ENCODE results near the gene HELLS. TPM values are rescaled to one million over a fixed set of nuclear protein-coding genes. Genes with fewer than 3 reads are reported as not detected.
"Not testable (repeated sequence)": the region's sequence is repeated elsewhere in the genome, so short reads cannot be mapped to it uniquely, and the experiment has no call there.

Gene HELLS
- total and polyA plus RNA-seq, 3 experiments from 2014 or later, result 7.4 to 147 (median 146) TPM

DNA sequence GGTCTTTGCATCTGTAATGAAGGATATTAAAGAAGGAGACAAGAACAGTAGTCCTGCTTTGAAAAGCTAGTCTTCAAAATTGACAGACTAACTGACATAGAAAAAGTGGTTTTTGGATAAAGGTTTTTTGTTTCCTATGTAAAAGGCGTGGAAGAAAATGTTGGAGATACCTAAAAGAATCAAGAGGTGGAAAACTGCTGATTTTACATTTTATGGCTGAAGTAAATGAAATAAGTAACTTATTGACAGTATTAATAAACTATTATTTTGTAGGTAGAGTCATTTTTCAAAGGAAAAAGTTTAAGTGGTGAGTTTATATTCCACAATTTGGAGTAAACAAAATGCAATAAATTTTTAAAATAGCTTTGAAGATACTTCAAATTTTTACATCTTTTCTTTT is 12.6 kb upstream of the HELLS start:
- Mint-ChIP-seq H3K4me3 (no peak overlapping the region), H3K36me3 (no peaks in the 10 kb centered on the region), H3K4me1 (no peaks in the 10 kb centered on the region), H3K27ac (no peak overlapping the region), H3K9me3 (no peaks in the 10 kb centered on the region), H3K27me3 (peaks cover 0 to 28% of the 10 kb centered on the region in 2 donors)
- ChIA-PET POLR2A (no interaction called here), CTCF (no interaction called here)
- DNase-seq, result no peak
- no peaks in the 10 kb centered on the region for H3K9me3 ChIP-seq (ENCODE audit: low read length)
- H3K4me1 ChIP-seq (ENCODE audit: insufficient read depth, low read length), result no peaks in the 10 kb centered on the region
- H3K27me3 ChIP-seq (ENCODE audit: insufficient read depth, low read length, poor library complexity, severe bottlenecking), result no peaks in the 10 kb centered on the region
- H3K36me3 ChIP-seq (ENCODE audit: insufficient read depth, low read length), result no peaks in the 10 kb centered on the region
- H3K27ac ChIP-seq (ENCODE audit: low read depth, low read length), result no peak overlapping the region
- H3K4me3 ChIP-seq (ENCODE audit: low read length), result no peak overlapping the region

DNA sequence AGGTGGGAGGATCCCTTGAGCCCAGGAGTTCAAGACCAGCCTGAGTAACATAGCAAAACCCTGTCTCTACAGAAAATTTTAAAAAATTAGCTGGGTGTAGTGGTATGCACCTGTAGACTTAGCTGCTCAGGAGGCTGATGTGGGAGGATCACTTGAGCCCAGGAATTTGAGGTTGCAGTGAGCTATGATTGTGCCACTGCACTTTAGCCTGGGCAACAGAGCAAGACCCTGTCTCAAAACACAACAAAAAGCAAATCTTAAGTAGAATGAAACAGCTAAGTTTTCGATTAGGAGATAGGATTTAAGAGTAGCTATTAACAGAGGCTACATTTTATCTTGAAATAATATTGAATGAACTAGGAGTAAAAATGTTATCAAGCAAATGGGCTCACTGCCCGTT is 3.3 kb upstream of the HELLS start:
- H3K9me3 ChIP-seq (ENCODE audit: low read length); H3K27ac ChIP-seq (ENCODE audit: low read depth, low read length); H3K9me3 Mint-ChIP-seq; CTCF ChIA-PET; H3K36me3 ChIP-seq (ENCODE audit: insufficient read depth, low read length); DNase-seq; H3K4me3 ChIP-seq (ENCODE audit: low read length); POLR2A ChIA-PET; H3K27me3 Mint-ChIP-seq; H3K27me3 ChIP-seq (ENCODE audit: insufficient read depth, low read length, poor library complexity, severe bottlenecking); H3K27ac Mint-ChIP-seq: not testable (repeated sequence)
- Mint-ChIP-seq H3K4me3 (peak overlapping the region in 2 of 7 donors; percentile 39 to 51), H3K36me3 (peaks cover 0 to 12% (median 0%) of the 10 kb centered on the region in 3 donors), H3K4me1 (peaks cover 21 to 26% (median 24%) of the 10 kb centered on the region in 3 donors)
- H3K4me1 ChIP-seq (ENCODE audit: insufficient read depth, low read length), result peaks cover 10% of the 10 kb centered on the region

DNA sequence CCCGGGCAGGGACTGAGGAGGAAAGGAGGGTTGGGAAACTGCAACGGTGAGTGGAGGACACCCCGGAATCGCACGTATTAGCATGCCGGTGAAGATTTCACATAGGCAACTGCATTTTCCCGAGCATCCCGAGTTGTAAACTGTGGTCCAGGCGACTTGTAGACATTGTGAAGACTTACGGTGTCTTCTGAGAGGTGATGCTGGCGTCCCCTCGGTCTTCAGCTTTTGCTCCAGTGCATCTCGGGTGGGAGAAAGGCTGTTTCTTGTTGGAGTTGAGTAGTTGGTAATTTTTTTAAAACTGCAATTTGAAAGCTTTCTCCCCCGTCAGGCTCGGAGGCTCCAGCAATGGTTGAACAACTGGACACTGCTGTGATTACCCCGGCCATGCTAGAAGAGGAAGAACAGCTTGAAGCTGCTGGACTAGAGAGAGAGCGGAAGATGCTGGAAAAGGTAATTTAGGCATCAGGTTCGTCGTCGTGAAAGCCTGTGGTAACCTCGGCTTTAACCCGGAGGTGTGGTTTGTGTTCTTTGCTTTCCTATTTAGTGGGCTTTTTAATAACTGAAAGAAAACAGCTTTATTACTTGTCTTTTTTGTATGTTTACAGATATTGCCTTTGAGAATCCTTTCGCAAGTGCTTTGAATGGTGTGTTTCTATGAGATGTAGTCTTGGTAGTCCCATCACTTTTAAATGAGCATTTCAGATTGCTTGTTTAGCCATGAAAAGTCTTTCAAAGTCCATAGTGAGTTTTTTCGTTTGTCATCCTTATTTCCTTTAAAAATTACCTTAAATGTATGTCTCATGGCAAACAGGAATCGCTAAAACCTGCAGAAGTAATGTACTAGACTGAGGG is 687 bp downstream of the HELLS start:
- peaks cover 23 to 37% (median 27%) of the 10 kb centered on the region in 3 donors for H3K4me1 Mint-ChIP-seq
- DNase-seq, result no peak
- H3K4me1 ChIP-seq (ENCODE audit: insufficient read depth, low read length), result peaks cover 10% of the 10 kb centered on the region
- POLR2A ChIA-PET, result no interaction called here
- H3K36me3 Mint-ChIP-seq, result peaks cover 2 to 12% (median 7%) of the 10 kb centered on the region in 3 donors
- peaks cover 0 to 2% of the 10 kb centered on the region in 2 donors for H3K27me3 Mint-ChIP-seq
- H3K27me3 ChIP-seq (ENCODE audit: insufficient read depth, low read length, poor library complexity, severe bottlenecking), result no peaks in the 10 kb centered on the region
- H3K4me3 ChIP-seq (ENCODE audit: low read length), result peak overlapping the region; percentile 81
- no peaks in the 10 kb centered on the region for H3K36me3 ChIP-seq (ENCODE audit: insufficient read depth, low read length)
- H3K27ac ChIP-seq (ENCODE audit: low read depth, low read length), result peak overlapping the region; percentile 66
- H3K27ac Mint-ChIP-seq, result peak overlapping the region; percentile 28 to 99 (median 92)
- CTCF ChIA-PET, result no interaction called here
- no peaks in the 10 kb centered on the region for H3K9me3 Mint-ChIP-seq
- H3K9me3 ChIP-seq (ENCODE audit: low read length), result no peaks in the 10 kb centered on the region
- peak overlapping the region; percentile 89 to 97 (median 90) for H3K4me3 Mint-ChIP-seq

DNA sequence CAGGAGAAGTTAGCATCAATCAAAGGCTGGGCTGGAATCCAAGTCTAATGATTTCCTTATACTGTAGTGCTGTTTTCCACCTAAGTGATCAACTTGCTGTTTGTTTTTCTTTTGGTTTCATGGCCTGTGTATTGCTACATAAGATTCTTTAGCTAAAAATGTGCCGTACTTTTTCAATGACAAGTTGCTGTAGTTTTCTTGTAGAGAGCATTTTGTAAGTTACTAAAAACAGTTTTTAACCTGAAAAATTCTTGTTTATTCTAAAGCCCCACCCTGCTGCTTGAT is 1.3 kb downstream of the HELLS start:
- CTCF ChIA-PET, result no interaction called here
- H3K9me3 Mint-ChIP-seq, result no peaks in the 10 kb centered on the region

DNA sequence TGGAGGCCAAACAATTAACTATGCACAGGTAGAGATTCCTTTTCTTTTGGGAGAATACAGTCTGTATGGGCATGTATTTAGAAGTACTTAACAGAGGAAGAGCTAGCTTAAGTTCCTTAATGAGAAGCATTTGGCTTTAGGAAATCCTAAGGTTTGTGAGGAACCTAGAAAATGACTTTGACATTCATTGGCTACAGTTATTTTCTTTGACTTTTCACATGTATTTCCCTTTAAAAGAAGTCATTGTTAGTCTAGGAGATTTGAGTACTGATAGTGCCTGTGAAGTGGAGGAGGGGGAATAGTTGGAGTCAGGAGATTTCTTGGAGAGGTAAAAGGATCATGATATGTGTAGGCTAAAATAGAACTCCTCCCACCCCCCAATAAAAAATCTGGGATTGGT is 3.6 kb downstream of the HELLS start:
- no peaks in the 10 kb centered on the region for H3K9me3 Mint-ChIP-seq
- no peak for DNase-seq
- Histone ChIP-seq H3K27me3 (ENCODE audit: insufficient read depth, low read length, poor library complexity, severe bottlenecking) (no peaks in the 10 kb centered on the region), H3K4me1 (ENCODE audit: insufficient read depth, low read length) (peaks cover 10% of the 10 kb centered on the region), H3K9me3 (ENCODE audit: low read length) (no peaks in the 10 kb centered on the region), H3K4me3 (ENCODE audit: low read length) (no peak overlapping the region), H3K36me3 (ENCODE audit: insufficient read depth, low read length) (no peaks in the 10 kb centered on the region), H3K27ac (ENCODE audit: low read depth, low read length) (no peak overlapping the region)
- H3K36me3 Mint-ChIP-seq, result peaks cover 2 to 12% (median 7%) of the 10 kb centered on the region in 3 donors
- H3K4me3 Mint-ChIP-seq, result no peak overlapping the region
- peak overlapping the region in 1 of 8 donors; percentile 4 for H3K27ac Mint-ChIP-seq
- H3K27me3 Mint-ChIP-seq, result peaks cover 0 to 2% of the 10 kb centered on the region in 2 donors
- ChIA-PET POLR2A (no interaction called here), CTCF (no interaction called here)
- peaks cover 23 to 35% (median 27%) of the 10 kb centered on the region in 3 donors for H3K4me1 Mint-ChIP-seq

More for the DNA sequence above, 1.3 kb downstream of the HELLS start:
- no peaks in the 10 kb centered on the region for H3K9me3 ChIP-seq (ENCODE audit: low read length)
- peaks cover 23 to 37% (median 27%) of the 10 kb centered on the region in 3 donors for H3K4me1 Mint-ChIP-seq
- no peaks in the 10 kb centered on the region for H3K27me3 ChIP-seq (ENCODE audit: insufficient read depth, low read length, poor library complexity, severe bottlenecking)
- H3K4me1 ChIP-seq (ENCODE audit: insufficient read depth, low read length), result peaks cover 10% of the 10 kb centered on the region
- H3K4me3 ChIP-seq (ENCODE audit: low read length), result peak overlapping the region; percentile 81
- H3K27ac ChIP-seq (ENCODE audit: low read depth, low read length), result no peak overlapping the region
- H3K27ac Mint-ChIP-seq, result peak overlapping the region in 5 of 8 donors; percentile 8 to 97 (median 67)
- no peak for DNase-seq
- H3K27me3 Mint-ChIP-seq, result peaks cover 0 to 2% of the 10 kb centered on the region in 2 donors
- no peaks in the 10 kb centered on the region for H3K36me3 ChIP-seq (ENCODE audit: insufficient read depth, low read length)
- POLR2A ChIA-PET, result no interaction called here
- peaks cover 2 to 12% (median 7%) of the 10 kb centered on the region in 3 donors for H3K36me3 Mint-ChIP-seq
- H3K4me3 Mint-ChIP-seq, result peak overlapping the region; percentile 89 to 97 (median 90)

DNA sequence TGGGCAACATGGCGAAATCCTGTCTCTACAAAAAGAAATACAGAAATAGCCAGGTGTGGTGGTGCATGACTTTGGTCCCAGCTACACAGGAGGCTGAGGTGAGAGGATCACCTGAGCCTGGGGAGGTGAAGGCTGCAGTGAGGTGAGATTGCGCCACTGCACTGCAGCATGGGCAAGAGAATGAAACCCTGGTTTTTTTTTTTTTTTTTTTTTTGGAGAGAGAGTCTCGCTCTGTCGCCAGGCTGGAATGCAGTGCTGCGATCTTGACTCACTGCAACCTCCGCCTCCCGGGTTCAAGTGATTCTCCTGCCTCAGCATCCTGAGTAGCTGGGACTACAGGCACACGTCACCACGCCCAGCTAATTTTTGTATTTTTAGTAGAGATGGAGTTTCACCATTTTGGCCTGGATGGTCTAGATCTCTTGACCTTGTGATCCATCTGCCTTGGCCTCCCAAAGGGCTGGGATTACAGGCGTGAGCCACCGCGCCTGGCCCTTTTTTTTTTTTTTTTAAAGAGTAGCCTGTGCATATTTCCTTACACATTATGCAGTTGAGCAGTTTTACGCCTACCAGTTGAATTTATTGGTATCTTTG is 22.2 kb downstream of the HELLS start:
- CTCF ChIA-PET; H3K27ac Mint-ChIP-seq; H3K36me3 ChIP-seq (ENCODE audit: insufficient read depth, low read length); H3K4me1 ChIP-seq (ENCODE audit: insufficient read depth, low read length); H3K27me3 ChIP-seq (ENCODE audit: insufficient read depth, low read length, poor library complexity, severe bottlenecking); H3K27me3 Mint-ChIP-seq; DNase-seq; H3K27ac ChIP-seq (ENCODE audit: low read depth, low read length); H3K4me3 Mint-ChIP-seq; H3K9me3 ChIP-seq (ENCODE audit: low read length); H3K9me3 Mint-ChIP-seq; H3K4me1 Mint-ChIP-seq; POLR2A ChIA-PET; H3K4me3 ChIP-seq (ENCODE audit: low read length): not testable (repeated sequence)
- H3K36me3 Mint-ChIP-seq, result peaks cover 3 to 31% (median 25%) of the 10 kb centered on the region in 3 donors

DNA sequence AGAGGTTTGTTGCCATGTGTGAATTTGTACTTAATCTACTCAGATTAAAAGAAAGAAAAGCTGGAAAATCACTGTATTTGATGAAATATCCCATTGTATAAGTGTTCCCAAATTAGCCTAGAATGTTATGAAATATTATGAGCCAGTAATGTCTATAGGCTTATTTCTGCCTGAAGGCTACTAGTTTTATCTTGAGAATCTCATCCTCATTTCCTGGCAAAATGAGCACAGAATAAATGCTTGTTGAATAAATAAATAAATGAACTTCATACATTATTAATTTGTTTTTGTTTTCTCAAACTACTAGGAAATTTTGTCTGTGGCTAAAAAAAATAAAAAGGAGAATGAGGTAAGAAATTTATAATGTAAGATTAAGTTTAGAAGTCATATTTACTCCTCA is 25.5 kb downstream of the HELLS start:
- POLR2A ChIA-PET, result no interaction called here
- H3K27ac ChIP-seq (ENCODE audit: low read depth, low read length), result no peak overlapping the region
- H3K27ac Mint-ChIP-seq, result no peak overlapping the region
- CTCF ChIA-PET, result no interaction called here
- no peaks in the 10 kb centered on the region for H3K9me3 ChIP-seq (ENCODE audit: low read length)
- no peaks in the 10 kb centered on the region for H3K36me3 ChIP-seq (ENCODE audit: insufficient read depth, low read length)
- H3K4me1 ChIP-seq (ENCODE audit: insufficient read depth, low read length), result no peaks in the 10 kb centered on the region
- no peaks in the 10 kb centered on the region for H3K27me3 Mint-ChIP-seq
- no peak overlapping the region for H3K4me3 Mint-ChIP-seq
- H3K4me1 Mint-ChIP-seq, result no peaks in the 10 kb centered on the region
- no peak overlapping the region for H3K4me3 ChIP-seq (ENCODE audit: low read length)
- no peak for DNase-seq
- no peaks in the 10 kb centered on the region for H3K9me3 Mint-ChIP-seq
- H3K36me3 Mint-ChIP-seq, result peaks cover 3 to 26% (median 23%) of the 10 kb centered on the region in 3 donors
- H3K27me3 ChIP-seq (ENCODE audit: insufficient read depth, low read length, poor library complexity, severe bottlenecking), result no peaks in the 10 kb centered on the region

DNA sequence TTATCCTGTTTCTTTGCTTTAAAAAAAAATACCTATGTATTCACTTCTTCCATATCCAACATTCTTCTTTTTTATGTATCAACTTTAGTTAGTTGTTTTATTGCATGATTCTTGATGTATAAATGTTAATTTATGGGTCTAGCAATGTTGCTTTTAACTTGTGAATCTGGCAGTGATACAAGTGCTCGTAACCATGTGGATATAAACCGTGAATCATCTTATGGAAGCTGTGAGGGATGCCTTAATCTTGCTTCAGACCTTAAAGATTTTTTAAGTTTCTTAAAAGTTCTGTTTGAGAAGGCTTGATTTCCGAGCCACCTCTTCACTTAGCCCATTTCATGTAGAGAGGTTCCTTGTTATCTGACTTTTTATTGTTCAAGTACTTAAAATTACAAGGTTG is 25.9 kb downstream of the HELLS start:
- CTCF ChIA-PET, result no interaction called here
- H3K27me3 Mint-ChIP-seq, result no peaks in the 10 kb centered on the region
- DNase-seq, result no peak
- Histone ChIP-seq H3K27me3 (ENCODE audit: insufficient read depth, low read length, poor library complexity, severe bottlenecking) (no peaks in the 10 kb centered on the region), H3K36me3 (ENCODE audit: insufficient read depth, low read length) (no peaks in the 10 kb centered on the region), H3K4me1 (ENCODE audit: insufficient read depth, low read length) (no peaks in the 10 kb centered on the region), H3K4me3 (ENCODE audit: low read length) (no peak overlapping the region), H3K9me3 (ENCODE audit: low read length) (no peaks in the 10 kb centered on the region), H3K27ac (ENCODE audit: low read depth, low read length) (no peak overlapping the region)
- no peak overlapping the region for H3K27ac Mint-ChIP-seq
- no peaks in the 10 kb centered on the region for H3K9me3 Mint-ChIP-seq
- no peaks in the 10 kb centered on the region for H3K4me1 Mint-ChIP-seq
- peaks cover 3 to 24% (median 20%) of the 10 kb centered on the region in 3 donors for H3K36me3 Mint-ChIP-seq
- H3K4me3 Mint-ChIP-seq, result no peak overlapping the region
- POLR2A ChIA-PET, result no interaction called here
